DMS153 (cell line): ENCODE measurements around the gene ZNF516.

Experiments
- DNase-seq: peaks from one replicate; lab custom pipeline; 2025; lab: John Stamatoyannopoulos, UW

The ZNF516 gene

DNA sequence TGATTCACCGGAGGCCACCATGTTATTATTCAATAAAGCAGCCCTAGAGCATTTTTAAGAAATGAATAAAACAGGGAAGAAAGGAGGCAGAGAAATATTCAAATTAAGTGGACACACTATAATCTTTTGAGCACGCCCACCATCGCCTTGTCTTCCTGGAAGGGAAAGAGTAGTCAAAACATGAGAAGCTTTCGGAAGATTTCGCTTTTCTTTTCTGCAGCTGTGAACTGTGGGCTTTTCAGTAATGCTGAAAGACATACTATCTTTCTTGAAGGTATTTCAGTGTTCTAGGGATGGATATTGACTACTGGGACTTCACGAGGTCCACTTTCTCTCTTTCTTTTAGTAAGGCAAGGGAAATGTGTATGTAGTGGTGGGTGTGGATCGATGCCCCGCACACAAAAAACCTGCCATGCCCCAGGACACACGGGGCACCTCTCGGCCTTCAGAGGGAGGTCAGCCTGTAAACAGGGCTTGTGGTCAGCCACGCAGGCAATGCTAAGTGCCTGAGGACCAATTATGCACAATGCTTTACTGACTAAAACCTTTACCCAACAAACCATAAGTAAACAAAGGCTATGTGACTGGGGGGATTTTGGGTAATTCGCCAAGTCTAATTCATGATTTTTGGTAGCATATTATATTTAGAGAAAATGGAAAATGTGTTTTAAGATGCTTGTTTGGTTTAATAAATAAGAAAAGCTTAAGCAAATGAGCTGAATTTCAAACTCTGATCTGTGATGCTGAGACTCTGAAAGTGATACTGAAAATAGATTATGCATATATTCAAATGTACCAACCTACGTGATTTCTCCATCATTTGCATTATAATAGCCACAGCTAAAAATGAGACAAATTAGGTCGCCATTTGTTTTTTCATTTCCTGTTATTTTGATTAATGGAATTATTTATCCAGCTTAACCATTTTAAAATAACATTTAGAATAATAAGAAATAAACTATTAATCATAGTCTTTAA is 130.5 kb downstream of the ZNF516 start:
- no peak for DNase-seq

- DNase-seq = no peak
Measured at GRCh38 chr18:76363436-76364120, 131.5 kb downstream of the ZNF516 start.

- no peak for DNase-seq
Measured at GRCh38 chr18:76362676-76363075, 132.4 kb downstream of the ZNF516 start.

GRCh38 chr18:76361219-76361618 is 133.8 kb downstream of the ZNF516 start:
- no peak for DNase-seq

GRCh38 chr18:76359909-76360308 is 135.1 kb downstream of the ZNF516 start:
- no peak for DNase-seq

- no peak for DNase-seq
Measured at GRCh38 chr18:76358774-76359173, 136.3 kb downstream of the ZNF516 start.

DNA sequence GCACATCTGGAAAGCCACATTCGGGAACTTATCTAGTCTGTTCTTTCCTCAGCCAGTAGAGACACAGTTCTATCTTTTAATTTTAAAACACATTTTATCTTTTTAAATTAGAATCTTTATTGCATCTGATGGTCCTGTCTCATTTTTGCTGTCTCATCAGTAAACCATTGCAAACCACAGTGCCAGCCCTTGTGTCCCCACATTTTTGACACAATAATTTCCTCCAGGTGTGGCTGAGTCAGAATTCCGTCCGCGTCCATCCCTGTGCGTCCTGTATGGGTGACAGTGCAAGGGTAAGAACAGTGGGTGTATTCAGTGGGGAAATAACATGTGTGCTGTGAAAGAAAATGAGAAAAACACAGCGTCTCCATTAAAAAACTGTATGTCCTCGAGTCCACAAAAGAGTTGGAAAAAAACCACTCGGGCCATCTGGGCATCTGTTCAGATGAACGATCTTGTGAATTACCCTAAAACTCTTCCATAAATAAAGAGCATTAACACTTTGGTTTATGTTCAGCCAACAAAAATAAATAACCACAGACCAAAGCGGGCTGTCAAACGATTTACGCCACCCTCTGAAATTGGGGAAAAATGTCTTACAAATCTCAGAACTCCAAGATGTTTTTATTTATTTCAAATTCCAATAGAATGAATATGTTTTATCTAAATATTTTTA is 137.3 kb downstream of the ZNF516 start:
- no peak for DNase-seq

DNA sequence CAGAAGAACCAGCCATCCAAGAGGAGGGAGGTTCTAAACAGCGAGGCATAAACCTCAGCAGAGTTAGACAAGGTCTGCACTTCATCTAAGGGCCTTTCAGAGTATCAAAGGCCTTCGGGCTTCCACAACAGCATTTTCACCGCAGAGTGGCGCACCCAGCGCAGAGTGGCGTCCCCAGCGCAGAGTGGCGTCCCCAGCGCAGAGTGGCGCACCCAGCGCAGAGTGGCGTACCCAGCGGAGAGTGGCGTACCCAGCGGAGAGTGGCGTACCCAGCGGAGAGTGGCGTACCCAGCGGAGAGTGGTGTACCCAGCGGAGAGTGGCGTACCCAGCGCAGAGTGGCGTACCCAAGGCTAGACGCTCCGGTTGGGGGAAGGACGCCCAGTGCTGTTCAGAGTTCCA is 137.9 kb downstream of the ZNF516 start:
- DNase-seq = no peak

DNA sequence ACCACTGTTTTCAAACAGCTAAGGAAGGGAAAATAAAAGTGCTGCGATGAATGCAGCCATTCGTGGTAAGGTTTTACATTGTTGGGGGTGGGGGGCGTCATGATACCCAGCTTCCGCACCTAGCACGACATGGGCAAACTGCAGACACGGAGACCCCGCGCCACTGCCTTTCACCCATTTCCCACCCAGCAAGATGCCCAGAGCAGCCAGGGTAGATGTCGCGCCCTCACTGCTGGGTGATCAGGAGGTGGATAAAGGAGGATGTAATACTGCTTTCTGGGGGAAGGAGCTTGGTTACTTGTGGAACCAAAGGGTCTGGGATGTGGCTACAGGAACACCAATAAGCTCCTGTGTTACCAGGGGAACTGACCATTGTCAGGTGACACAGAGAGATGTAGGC is 138.4 kb downstream of the ZNF516 start:
- DNase-seq = no peak

GRCh38 chr18:76354348-76354747 is 140.7 kb downstream of the ZNF516 start:
- DNase-seq = no peak

- no peak for DNase-seq
Measured at GRCh38 chr18:76353500-76353899, 141.5 kb downstream of the ZNF516 start.

- no peak for DNase-seq
Measured at GRCh38 chr18:76353046-76353445, 142.0 kb downstream of the ZNF516 start.

GRCh38 chr18:76351961-76352581 is 143.0 kb downstream of the ZNF516 start:
- no peak for DNase-seq

DNA sequence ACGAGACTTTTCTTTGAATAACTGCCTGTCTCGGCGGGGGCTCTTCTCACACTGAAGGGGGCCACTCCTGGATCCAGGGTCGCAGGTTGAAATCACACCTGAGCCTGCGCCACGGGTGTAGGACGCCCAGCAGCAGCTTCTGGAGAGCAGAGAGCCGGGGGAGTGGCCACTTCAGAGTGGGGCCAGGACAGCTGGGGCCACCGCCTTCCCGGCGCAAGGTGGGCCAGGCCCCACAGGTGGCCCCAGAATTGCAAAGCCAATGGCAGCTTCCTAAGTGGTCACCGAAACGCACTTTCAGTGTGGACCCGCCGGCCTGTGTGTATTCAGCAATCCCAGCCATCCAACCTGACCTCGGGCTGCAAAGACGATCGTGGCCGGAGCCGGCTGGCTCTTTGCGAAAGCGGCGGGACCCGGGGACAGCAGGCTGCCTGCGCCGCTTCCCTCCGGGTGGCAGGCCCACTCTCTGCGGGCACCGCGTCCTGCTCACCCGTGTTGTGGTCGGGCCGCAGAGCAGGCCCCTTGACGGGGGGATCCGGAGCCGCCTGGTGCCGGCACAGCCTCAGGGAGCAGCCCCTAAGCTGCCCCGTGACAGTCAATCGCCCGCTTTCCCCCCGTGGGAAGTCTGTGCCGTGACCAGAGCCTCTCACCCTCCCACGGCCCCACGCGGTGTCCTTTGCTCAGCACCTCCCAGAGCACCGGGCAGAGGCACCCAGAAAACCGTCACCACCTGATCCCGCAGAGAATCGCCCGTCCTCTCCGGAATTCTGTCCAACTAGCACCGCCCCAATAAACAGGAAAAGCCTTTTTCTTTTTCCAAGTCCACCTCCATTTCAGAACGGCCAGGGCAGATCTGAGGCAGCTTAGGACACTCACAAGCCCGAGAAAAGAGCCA is 144.7 kb downstream of the ZNF516 start:
- no peak for DNase-seq

DNA sequence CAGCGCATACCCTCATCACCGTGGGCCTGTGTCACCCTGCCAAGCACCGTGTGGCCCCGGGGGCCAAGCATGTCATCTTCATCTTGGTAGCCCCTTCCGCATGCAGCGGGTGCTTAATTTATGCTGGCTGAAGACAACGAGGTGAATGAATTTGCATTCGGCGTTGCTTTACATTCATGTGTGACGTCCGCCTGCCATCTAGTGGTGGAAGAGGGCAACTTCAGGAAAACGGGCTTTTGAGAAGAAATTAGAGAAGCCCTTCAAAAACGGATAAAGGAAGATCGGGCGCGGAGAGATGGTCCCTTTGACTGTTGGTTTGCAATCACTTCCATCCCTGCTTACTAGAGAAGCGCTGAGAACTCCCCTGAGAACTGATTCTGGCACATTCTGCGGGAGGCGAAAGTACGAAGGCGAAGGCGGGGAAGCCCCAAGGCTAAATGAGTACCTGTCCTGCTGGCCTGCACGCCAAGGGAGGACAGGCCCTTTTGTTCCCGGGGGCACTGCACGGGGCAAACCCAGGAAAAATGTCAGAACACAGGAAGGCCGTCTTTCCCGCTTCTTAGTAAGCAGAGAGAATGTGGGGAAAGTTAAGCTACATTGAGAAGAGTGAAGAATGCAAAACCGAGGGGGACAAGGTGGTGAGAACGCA is 145.9 kb downstream of the ZNF516 start:
- peak; percentile 77 for DNase-seq

GRCh38 chr18:76348267-76349066 is 146.6 kb downstream of the ZNF516 start:
- DNase-seq = peak; percentile 46

DNA sequence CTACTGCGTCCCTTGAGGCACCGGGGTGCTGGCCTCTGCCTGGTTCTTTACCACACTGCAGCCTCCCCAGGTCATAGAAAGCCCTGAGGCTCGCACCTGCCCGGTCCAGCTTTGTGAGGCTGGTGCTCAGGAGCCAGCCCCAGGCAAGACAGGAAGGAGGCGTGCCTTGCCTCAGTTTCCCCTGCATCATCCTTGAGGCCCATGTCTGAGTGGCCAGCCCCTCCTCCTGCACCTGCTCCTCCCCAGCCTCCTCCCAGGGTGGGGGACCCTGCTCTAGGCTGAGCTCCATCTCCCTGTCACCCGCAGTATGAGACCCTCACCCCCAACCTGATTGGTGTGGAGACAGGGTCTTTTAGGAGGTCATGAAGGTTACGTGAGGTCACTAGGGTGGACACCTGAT is 147.7 kb downstream of the ZNF516 start:
- no peak for DNase-seq

DNA sequence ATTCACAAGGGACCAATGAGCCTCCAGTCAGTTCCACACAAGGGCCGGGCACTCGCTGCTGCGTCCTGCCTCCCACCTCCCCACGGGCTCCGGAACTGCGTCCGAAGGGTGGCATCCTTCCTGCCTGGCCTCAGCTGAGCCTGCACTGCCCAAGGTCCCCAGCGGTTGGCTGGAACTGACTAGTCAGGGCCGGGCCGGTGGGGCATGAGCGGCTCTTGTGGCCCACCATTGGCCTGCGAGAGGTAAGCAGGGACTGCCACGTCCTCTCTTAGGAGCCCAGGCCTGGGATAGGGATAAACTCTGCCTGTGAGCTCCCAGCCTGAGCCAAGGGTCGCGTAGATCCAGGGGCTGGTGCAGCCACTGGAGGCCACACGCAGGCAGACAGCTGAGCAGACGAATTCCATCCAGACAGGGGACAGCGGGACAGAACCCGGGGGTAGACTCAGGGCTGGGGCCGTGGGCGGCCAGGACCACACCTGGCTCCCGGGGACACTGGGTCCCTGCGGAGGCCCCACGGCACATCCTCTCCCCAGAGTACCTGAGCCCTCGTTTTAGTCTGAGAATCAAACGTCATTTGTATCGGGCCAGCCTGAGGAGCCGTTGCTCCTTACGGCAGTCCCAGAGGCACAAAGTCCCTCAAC is 148.4 kb downstream of the ZNF516 start:
- DNase-seq = no peak

DNA sequence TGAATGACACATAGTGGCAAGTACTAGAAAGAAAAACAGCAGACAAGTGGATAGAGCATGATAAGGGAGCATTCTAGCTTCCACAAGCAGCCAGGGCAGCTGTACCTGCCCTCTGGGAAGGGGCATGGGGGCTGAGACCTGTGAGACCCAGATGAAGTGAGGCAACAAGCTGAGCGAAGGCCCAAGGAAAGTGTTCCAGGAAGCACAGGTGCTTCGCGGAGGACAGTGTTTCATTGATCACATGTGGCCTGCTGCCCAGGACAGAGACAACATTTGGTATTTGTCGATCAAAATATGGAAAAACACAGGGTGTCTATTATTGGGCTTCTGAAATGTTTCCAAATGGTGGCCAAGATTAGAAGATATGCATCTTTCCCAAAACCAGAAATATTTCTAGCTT is 149.1 kb downstream of the ZNF516 start:
- DNase-seq = no peak
